Measurements from ENCODE around the gene BAIAP2.

Gene BAIAP2

GRCh38 chr17:81037798-81038733 lies 3.1 kb downstream of the BAIAP2 start:
- no peak for DNase-seq

GRCh38 chr17:81039096-81039495 lies 4.1 kb downstream of the BAIAP2 start:
- no peak for DNase-seq

- DNase-seq, result no peak
These were observed 5.2 kb downstream of the BAIAP2 start for GRCh38 chr17:81039854-81040758.

GRCh38 chr17:81040791-81041337 lies 5.9 kb downstream of the BAIAP2 start:
- no peak for DNase-seq

- no peak for DNase-seq
These were observed 7.7 kb downstream of the BAIAP2 start for GRCh38 chr17:81042606-81043005.

GRCh38 chr17:81043319-81043724 lies 8.4 kb downstream of the BAIAP2 start:
- DNase-seq, result no peak

GRCh38 chr17:81043725-81044427 lies 8.9 kb downstream of the BAIAP2 start:
- DNase-seq, result no peak

- DNase-seq, result no peak
These were observed 9.4 kb downstream of the BAIAP2 start for GRCh38 chr17:81044428-81044763.

GRCh38 chr17:81044764-81045589 lies 10.0 kb downstream of the BAIAP2 start:
- DNase-seq, result no peak

GRCh38 chr17:81045590-81046095 lies 10.7 kb downstream of the BAIAP2 start:
- no peak for DNase-seq

GRCh38 chr17:81046132-81046769 lies 11.3 kb downstream of the BAIAP2 start:
- DNase-seq, result no peak

- no peak for DNase-seq
These were observed 11.9 kb downstream of the BAIAP2 start for GRCh38 chr17:81046770-81047359.

GRCh38 chr17:81048827-81049371 lies 13.9 kb downstream of the BAIAP2 start:
- DNase-seq, result no peak

GRCh38 chr17:81049372-81049911 lies 14.5 kb downstream of the BAIAP2 start:
- no peak for DNase-seq

GRCh38 chr17:81049973-81050551 lies 15.1 kb downstream of the BAIAP2 start:
- DNase-seq, result no peak

- no peak for DNase-seq
These were observed 16.0 kb downstream of the BAIAP2 start for GRCh38 chr17:81050645-81051625.

GRCh38 chr17:81052199-81052997 lies 17.4 kb downstream of the BAIAP2 start:
- DNase-seq, result no peak

All from activated naive CD4-positive, alpha-beta T cell (primary cell).